Glutamatergic neuron (in vitro differentiated cells): ENCODE results near the gene SMC6. TPM values are rescaled to one million over a fixed set of nuclear protein-coding genes. Genes with fewer than 3 reads are reported as not detected.

Experiments used
- DNase-seq: peaks from one replicate; pipeline ENCODE4 v3.0.0; 2022
- H3K27ac Mint-ChIP-seq: one replicate; pipeline ENCODE4 v1.8.0; 2020; ENCODE audit warnings: mild to moderate bottlenecking, mixed read lengths, inconsistent platforms; ENCODE audit not compliant: unreplicated experiment
- H3K27me3 Mint-ChIP-seq: one replicate; pipeline ENCODE4 v1.8.0; 2020; ENCODE audit warnings: mild to moderate bottlenecking, moderate library complexity, mixed read lengths, inconsistent platforms; ENCODE audit not compliant: unreplicated experiment
- H3K36me3 Mint-ChIP-seq: one replicate; pipeline ENCODE4 v1.8.0; 2020; ENCODE audit warnings: mild to moderate bottlenecking, mixed read lengths, inconsistent platforms; ENCODE audit not compliant: unreplicated experiment
- H3K4me1 Mint-ChIP-seq: one replicate; pipeline ENCODE4 v1.8.0; 2020; ENCODE audit warnings: mild to moderate bottlenecking, low read depth, mixed read lengths, inconsistent platforms; ENCODE audit not compliant: unreplicated experiment
- H3K4me3 Mint-ChIP-seq: one replicate; pipeline ENCODE4 v1.8.0; 2020; ENCODE audit warnings: mild to moderate bottlenecking, mixed read lengths, inconsistent platforms; ENCODE audit not compliant: unreplicated experiment
- H3K9me3 Mint-ChIP-seq: one replicate; pipeline ENCODE4 v1.8.0; 2020; ENCODE audit warnings: mild to moderate bottlenecking, moderate library complexity, mixed read lengths, inconsistent platforms; ENCODE audit not compliant: unreplicated experiment
- total RNA-seq: library from RNA; stranded (reverse); fragmentation: NEBNext Ultra II Directional; extraction: Animal tissue kit (Norgen Biotek cat#: 25700); gene quantifications from one replicate; pipeline ENCODE4 v1.2.1, GENCODE V29; 2021; ENCODE audit not compliant: unreplicated experiment
- TF ChIP-seq, protein P1 (sequence below): fragments of 200-600 bp; sonication (generic); IDR thresholded peaks from one replicate; pipeline ENCODE4 v1.5.0; 2021; ENCODE audit not compliant: partially characterized antibody, unreplicated experiment

SMC6 gene
- total RNA-seq, 1 donor from 2014 or later, result 61.4 TPM

DNA sequence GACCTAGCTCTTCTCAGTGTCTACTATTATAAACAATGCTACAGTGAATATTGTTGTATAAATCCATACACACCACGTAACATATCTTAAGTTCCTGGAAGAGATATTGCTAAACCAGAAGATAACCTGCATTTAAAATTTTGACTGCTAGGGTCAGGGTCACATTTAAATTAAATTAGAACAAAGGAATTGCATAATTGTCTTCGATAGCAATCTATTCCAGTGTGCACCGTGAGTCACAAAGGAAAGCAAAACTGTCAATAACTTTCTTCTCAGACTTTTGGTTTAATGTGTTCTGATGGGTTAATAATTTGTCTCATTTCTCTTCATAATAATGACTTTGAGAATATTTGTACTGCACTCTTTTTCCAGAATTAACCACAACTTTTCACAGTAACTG lies 4.5 kb upstream of the SMC6 start:
- Mint-ChIP-seq H3K4me1 (peaks cover 7% of the 10 kb centered on the region), H3K9me3 (peaks cover 4% of the 10 kb centered on the region), H3K4me3 (no peak overlapping the region), H3K36me3 (no peaks in the 10 kb centered on the region), H3K27ac (peak overlapping the region; percentile 52), H3K27me3 (no peaks in the 10 kb centered on the region)
- DNase-seq, result no peak
- TF ChIP-seq, protein P1, sequence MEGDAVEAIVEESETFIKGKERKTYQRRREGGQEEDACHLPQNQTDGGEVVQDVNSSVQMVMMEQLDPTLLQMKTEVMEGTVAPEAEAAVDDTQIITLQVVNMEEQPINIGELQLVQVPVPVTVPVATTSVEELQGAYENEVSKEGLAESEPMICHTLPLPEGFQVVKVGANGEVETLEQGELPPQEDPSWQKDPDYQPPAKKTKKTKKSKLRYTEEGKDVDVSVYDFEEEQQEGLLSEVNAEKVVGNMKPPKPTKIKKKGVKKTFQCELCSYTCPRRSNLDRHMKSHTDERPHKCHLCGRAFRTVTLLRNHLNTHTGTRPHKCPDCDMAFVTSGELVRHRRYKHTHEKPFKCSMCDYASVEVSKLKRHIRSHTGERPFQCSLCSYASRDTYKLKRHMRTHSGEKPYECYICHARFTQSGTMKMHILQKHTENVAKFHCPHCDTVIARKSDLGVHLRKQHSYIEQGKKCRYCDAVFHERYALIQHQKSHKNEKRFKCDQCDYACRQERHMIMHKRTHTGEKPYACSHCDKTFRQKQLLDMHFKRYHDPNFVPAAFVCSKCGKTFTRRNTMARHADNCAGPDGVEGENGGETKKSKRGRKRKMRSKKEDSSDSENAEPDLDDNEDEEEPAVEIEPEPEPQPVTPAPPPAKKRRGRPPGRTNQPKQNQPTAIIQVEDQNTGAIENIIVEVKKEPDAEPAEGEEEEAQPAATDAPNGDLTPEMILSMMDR, result no peak

DNA sequence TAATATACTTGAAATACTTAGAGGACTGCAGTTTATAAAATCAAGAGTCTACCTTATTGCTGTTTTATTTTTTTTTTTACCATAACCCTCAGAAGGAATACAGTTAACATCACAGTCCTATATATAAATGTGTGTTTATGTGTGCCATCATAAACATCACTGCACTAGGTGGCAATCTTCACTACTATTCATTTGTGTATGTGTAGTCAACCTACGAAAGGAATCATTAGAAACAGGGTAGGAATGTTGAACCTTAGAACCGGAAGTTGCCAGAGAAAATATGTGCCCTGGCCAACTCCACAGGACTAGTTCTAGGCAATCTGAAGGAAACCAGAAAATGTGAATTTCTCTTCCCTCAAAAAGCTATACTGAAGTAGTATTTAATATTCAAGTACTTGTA lies 3.7 kb upstream of the SMC6 start:
- TF ChIP-seq, protein P1, result no peak
- DNase-seq, result no peak
- peaks cover 7% of the 10 kb centered on the region for H3K9me3 Mint-ChIP-seq
- peak overlapping the region; percentile 45 for H3K4me3 Mint-ChIP-seq
- H3K27me3 Mint-ChIP-seq, result peaks cover 3% of the 10 kb centered on the region
- H3K36me3 Mint-ChIP-seq, result no peaks in the 10 kb centered on the region
- H3K27ac Mint-ChIP-seq, result peak overlapping the region; percentile 56
- peaks cover 7% of the 10 kb centered on the region for H3K4me1 Mint-ChIP-seq

DNA sequence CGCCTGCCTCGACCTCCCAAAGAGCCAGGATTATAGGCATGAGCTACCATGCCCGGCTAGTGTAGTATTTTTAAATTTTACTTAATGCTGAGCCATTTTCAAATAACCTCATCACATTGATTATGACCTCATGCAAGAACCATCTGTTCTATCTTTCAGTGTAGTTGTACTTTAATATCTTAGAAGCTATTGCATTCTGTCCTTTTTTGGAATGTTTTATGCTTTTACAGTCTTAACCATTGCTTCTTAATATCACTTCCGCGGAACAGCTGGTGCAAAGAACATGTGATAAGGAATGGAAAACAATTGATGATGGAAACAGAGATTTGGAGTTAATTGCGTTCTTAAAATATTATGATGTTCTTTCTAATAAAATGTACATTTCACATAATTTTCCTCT lies 3.1 kb upstream of the SMC6 start:
- TF ChIP-seq, protein P1, result no peak
- Mint-ChIP-seq H3K9me3 (peaks cover 7% of the 10 kb centered on the region), H3K4me3 (peak overlapping the region; percentile 77), H3K27me3 (peaks cover 3% of the 10 kb centered on the region), H3K4me1 (peaks cover 11% of the 10 kb centered on the region), H3K36me3 (no peaks in the 10 kb centered on the region), H3K27ac (peak overlapping the region; percentile 92)
- no peak for DNase-seq

DNA sequence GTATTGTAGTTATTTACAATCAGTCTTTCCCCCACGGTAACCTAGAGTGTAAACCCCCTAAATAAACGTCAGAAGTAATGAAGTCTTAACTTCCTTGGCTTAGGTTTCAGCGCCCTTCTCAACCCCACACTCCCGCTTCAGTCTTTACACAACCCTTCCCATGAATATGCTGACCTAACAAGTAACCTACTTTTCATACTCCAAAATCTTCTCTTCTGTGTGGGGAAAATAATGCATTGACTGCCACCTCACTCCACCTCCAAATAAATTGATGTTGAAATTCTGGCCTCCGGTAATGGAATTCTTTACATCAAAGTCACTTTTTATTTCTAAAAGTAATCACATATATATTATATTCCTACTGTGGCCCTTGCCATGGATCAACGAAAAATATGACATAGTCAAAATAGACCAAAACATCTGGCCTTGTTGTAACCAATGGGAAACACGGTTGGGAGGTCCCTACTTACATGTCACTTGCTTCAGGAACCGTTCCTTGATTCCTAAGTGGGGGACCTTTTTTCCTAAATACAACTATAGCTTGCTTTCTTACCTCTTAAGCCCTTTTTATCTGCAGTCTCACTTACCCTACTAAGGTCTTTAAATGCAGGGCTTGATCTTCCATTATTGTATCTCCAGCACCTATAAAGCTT lies 1.3 kb upstream of the SMC6 start:
- TF ChIP-seq, protein P1, result no peak

More for the DNA sequence above, 1.3 kb upstream of the SMC6 start:
- Mint-ChIP-seq H3K4me3 (peak overlapping the region; percentile 97), H3K4me1 (peaks cover 15% of the 10 kb centered on the region), H3K27ac (peak overlapping the region; percentile 99), H3K36me3 (no peaks in the 10 kb centered on the region), H3K9me3 (peaks cover 7% of the 10 kb centered on the region), H3K27me3 (peaks cover 3% of the 10 kb centered on the region)
- no peak for DNase-seq
